Measurements from ENCODE around the gene SLC24A3.
"Not testable (repeated sequence)": the region's sequence is repeated elsewhere in the genome, so short reads cannot be mapped to it uniquely, and the experiment has no call there.

Gene SLC24A3

DNA sequence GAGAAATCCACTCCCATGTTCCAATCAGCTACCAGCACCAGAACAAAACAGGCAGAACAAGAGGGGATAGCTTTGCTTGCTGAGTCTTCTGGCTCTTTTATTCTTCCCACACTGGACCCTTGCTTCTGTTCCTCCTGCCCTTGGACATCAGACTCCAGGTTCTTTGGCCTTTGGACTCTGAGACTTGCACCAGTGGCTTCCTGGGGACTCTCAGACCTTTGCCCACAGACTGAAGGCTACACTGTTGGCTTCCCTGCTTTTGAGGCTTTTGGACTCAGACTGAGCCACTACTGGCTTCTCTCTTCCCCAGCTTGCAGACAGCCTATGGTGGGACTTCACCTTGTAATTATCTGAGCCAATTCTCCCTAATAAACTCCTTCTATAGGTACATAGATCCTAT is 403.2 kb downstream of the SLC24A3 start:
- no peak for FAIRE-seq

DNA sequence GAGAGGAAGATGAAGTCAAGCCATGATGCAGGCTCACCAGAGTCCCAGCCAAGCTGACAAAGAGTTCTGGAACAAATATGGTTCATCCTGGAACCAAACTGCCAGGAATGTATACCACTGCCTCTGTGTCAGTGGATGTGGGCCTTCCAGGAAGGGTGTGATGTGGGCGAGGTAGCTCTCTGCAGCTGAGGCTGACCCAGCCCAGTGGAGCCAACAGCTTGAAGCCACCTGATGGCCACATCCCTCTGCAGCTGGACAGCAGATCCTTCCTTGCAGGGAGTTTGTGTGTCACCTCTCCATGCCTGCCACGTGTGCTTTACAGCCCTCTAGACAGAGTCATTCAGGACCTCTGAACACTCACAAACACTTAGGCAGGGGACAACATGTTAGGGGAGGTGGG is 403.6 kb downstream of the SLC24A3 start:
- FAIRE-seq, result no peak

DNA sequence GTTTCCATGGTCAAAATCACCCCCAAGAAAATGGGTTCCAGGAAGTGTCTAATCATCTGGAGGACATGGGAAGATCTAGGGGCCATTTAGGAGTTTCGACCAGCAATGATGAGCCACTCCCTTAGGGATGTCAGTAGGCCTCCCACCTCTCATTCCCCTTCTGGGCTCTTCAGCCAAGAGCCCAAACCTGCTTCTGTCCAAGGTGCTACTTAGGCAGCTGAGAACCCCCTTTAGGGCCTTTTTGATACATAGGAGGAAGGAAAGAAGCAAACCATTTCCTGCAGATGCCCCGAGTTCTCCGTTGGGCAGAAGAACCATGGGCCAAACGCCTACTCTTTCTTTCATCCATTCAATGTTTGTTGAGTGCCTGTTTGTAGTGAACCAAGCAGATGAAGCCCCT is 404.2 kb downstream of the SLC24A3 start:
- no peak for FAIRE-seq

- FAIRE-seq, result no peak
Measured at GRCh38 chr20:19617256-19617655, 404.8 kb downstream of the SLC24A3 start.

- FAIRE-seq, result no peak
Measured at GRCh38 chr20:19618711-19619110, 406.3 kb downstream of the SLC24A3 start.

DNA sequence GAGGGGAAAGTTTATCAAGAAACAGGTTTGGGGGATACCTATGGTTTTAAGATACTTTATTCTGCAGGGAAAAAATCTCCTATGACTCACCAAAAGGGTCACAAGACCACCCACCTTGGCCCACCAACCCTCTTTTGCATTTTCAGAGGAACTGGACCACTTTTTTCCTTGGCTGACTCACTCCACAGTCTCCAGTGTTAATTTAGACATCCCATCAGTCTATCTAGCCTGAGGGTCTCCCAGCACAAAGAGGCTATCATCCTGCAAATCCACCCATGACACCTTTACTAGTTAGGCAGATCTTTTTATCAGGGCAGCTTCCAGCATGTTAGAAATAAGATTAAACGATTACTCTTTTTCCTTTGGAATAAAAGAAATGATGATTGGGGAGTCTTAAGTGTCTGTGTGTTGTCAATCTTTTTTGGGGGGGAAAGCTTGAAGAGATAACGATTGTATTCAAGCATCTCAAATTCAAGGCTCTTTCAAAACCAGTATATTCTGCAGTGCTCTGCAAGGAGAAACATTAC is 407.5 kb downstream of the SLC24A3 start:
- FAIRE-seq, result no peak

DNA sequence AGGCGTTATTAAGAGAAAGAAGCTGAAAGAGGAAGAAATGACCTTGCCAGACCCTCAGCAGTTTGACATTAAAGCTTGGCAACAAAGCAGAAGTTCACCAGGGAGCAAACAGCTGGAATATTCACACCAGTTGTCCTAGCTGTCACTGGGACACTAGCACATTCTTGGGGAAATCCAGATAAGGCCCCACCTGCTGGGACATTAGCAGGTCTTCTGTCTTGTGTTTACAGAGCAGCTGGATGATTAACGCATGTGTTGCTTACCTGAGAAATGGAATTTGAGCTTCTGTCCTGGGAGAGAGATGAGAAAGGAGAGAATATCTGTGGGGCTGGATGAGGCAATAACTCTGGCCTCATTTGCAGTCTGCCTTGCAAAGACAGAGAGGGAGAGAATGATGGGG is 408.0 kb downstream of the SLC24A3 start:
- no peak for FAIRE-seq

DNA sequence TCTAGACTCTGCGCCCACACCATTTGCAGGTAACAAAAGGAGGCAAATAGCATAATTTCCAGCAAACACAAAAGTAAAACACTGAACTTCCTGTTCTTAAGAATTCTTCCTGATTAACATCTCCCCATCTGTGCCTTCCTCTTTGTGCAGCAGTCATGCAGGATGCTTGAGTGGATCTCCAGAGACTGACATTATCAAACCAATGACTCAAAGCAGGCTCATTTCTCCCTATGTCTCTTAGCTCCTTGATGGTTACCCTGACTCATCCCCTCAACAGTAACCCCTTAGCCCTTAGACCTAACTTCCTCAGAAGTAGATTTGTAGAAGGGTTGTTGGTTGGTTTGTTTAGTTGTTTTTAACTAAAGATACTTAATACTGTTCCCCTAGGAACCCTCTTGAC is 408.6 kb downstream of the SLC24A3 start:
- FAIRE-seq, result no peak

DNA sequence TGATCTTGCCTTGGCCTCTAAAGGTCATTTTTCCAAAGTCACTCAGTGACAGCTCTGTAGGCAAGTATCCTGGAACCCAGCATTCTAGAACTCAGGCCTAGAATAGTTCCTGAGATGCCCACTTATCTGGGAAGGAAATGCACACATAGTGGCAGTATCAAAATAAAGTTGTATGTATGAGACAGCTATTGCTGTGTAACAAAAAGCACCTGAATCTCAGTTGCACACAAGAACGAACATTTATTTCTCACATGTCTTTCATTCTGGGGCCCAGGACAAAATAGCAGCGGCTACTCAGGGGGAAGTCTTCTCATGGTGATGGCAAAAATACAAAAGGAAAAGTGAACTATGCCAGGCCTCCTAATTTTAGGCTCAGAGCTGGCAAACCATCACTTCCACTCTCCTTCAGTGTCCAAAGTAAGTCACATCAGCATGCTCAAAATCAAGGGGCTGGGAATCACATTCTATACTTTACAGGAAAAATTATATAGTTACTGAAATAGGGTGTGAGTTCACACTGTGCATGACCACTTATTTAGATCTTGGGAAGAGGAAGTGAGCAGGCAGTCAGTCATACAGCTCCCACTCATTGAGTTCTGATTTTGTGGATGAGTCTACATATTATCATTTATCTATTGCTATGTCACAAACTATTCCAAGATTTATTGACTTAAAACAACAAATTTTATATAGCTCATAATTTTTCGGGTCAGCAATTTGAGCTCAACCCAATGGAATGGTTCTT is 412.0 kb downstream of the SLC24A3 start:
- FAIRE-seq, result no peak

DNA sequence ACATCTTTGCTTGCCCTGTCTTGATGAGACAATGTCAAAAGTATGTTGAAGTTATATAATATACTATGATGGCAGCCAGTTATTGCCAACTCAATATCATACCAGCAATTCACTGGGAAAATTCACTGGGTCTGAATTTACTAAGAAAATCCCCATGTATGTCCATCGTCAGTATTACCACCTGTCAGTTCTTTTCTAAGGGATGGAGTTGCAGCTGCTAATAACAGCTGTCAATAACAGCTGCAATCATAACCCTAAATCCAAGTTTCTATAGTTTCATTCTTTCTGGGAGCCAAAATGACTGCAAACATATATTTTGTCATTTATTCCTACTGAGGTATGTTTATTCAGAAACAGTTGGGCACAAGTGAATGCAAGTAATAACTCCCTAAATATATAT is 413.0 kb downstream of the SLC24A3 start:
- FAIRE-seq, result no peak

GRCh38 chr20:19626896-19627295 is 414.5 kb downstream of the SLC24A3 start:
- FAIRE-seq, result no peak

DNA sequence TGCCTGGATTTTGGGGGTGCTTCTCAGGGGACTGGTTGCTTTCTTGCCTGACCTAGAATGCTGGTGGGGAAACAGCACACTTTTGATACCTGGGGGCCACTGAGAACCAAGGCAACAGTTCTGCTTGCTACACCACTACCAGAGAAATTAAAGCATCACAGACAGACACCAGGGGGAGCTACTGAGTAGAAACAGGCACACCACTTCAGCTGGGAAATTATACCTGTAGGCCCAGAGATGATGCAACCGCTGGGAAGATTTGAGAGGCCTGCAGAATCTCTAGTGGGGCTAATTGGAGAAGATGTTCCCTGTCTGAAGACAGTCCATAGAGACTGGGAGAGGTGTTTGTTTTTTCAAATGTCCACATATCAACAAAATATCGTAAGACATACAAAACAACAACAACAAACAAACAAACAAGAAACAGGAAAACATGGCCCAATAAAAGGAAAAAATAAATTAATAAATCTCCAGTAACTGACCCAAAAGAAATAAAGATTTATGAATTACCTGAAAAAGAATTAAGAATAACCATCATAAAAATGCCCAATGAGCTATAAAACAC is 416.2 kb downstream of the SLC24A3 start:
- FAIRE-seq, result no peak

DNA sequence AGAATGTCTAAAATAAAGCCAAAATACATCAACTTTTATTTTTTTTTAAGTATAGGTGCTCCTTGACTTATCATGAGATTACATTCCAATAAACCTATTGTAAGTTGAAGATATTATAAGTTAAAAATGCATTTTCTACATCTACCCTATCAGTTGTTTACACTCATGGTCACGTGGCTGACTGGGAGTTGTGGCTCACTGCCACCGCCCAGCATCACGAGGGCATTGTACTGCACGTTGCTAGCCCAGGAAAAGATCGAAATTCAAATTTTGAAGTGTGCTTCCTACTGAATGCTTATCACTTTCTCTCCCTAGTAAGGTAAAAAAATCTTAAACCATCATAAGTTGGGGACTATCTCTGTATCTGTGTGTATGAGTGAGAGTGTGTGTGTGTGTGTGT is 419.0 kb downstream of the SLC24A3 start:
- no peak for FAIRE-seq

DNA sequence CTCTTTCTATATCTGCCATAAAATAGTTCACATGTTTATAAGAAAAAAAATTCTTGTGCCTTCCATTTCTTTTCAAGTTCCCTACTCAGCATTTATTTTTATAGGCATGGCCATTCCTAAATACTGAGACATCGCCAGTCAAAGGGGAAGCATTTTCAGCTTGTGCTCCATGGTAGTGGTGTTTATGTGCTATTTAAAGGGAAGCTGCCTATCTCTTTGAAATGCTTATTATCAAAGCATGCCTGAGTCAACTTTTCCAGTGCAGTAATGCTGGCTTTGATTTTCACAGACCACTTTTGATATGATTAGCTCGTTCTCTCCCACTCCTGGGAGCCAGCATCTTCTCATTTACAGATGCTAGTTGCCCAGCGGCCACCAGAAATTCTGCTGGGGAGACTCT is 421.5 kb downstream of the SLC24A3 start:
- no peak for FAIRE-seq

GRCh38 chr20:19639471-19640045 is 427.1 kb downstream of the SLC24A3 start:
- not testable (repeated sequence) for FAIRE-seq

DNA sequence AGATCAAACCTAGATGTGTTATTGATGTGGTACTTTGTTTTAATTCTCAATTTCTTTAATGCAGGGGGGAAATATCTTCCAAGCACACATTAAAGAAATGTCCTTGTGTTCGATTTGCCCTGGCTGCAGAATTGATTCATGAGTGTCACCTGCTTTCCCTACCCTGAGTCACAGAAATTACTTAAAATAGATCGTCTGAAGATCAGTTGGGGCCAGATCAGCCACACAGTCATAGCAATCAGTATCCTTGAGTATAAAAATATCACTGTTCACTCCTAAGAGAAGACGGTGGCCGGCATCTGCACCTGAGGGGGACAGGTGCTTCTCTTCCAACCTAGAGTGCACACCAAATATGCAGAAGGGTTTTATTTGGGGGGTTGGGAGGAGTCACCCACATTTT is 430.4 kb downstream of the SLC24A3 start:
- no peak for FAIRE-seq

GRCh38 chr20:19644085-19644484 is 431.6 kb downstream of the SLC24A3 start:
- FAIRE-seq, result no peak

- no peak for FAIRE-seq
Measured at GRCh38 chr20:19646963-19647362, 434.5 kb downstream of the SLC24A3 start.

- FAIRE-seq, result no peak
Measured at GRCh38 chr20:19648024-19648423, 435.6 kb downstream of the SLC24A3 start.

GRCh38 chr20:19649041-19649440 is 436.6 kb downstream of the SLC24A3 start:
- no peak for FAIRE-seq

DNA sequence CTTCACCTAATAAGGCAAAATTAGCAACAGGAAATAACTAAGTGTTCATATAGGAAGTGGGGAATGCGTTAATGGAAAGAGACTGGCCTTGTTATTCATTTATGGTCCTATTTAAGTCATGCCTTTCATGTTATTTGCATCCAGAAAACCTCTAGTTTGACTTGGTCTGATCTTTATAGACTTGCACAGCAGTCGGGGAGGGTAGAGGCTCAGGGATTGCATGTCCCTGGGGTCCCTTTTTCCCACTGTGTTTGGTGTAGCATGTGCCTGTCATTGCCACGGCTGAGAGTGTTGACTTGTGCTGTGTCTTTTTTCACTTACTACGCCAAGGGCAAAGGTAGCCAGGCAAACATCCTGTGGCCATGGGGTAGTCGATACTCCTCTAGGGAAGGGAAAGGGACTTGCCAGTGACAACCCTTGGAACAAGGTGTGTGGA is 440.2 kb downstream of the SLC24A3 start:
- no peak for FAIRE-seq

- FAIRE-seq, result no peak
Measured at GRCh38 chr20:19653327-19653726, 440.9 kb downstream of the SLC24A3 start.

- no peak for FAIRE-seq
Measured at GRCh38 chr20:19654921-19655320, 442.5 kb downstream of the SLC24A3 start.

- FAIRE-seq, result no peak
Measured at GRCh38 chr20:19658137-19658536, 445.7 kb downstream of the SLC24A3 start.
